SK-N-SH treated with all-trans-retinoic acid at 6 μM for 48 hours (cell line): ENCODE measurements around the gene GIMAP7.

Experiments used
- ARNTL ChIP-seq: fragments of 450-650 bp; formaldehyde crosslinking; IDR thresholded peaks from 2 replicates; pipeline ENCODE4 v1.5.0; 2020; ENCODE audit warnings: low read depth, mild to moderate bottlenecking, moderate library complexity, borderline replicate concordance
- BACH2 ChIP-seq: fragments of 250-450 bp; sonication (Bioruptor Pico); IDR thresholded peaks from 2 replicates; pipeline ENCODE4 v1.9.0; 2021; ENCODE audit warnings: mild to moderate bottlenecking, borderline replicate concordance
- ESRRG ChIP-seq: fragments of 250-450 bp; sonication (Bioruptor Pico); IDR thresholded peaks from 2 replicates; pipeline ENCODE4 v1.6.1; 2021; ENCODE audit warnings: mild to moderate bottlenecking
- OSR1 ChIP-seq: fragments of 250-450 bp; sonication (Bioruptor Pico); IDR thresholded peaks from 2 replicates; pipeline ENCODE4 v1.8.0; 2022; ENCODE audit warnings: moderate library complexity, mild to moderate bottlenecking, inconsistent platforms
- PPARA ChIP-seq: fragments of 250-450 bp; sonication (Bioruptor Pico); IDR thresholded peaks from 2 replicates; pipeline ENCODE4 v1.5.0; 2020; ENCODE audit warnings: mild to moderate bottlenecking, borderline replicate concordance
- RARB ChIP-seq: fragments of 250-450 bp; sonication (Bioruptor Pico); IDR thresholded peaks from 2 replicates; pipeline ENCODE4 v1.8.0; 2021; ENCODE audit warnings: mild to moderate bottlenecking, moderate library complexity
- TOX ChIP-seq: fragments of 250-450 bp; sonication (Bioruptor Pico); IDR thresholded peaks from 2 replicates; pipeline ENCODE4 v1.8.0; 2021; ENCODE audit warnings: mild to moderate bottlenecking, moderate library complexity, borderline replicate concordance
- ZC3H10 ChIP-seq: fragments of 250-450 bp; sonication (Bioruptor Pico); IDR thresholded peaks from 2 replicates; pipeline ENCODE4 v1.5.1; 2021; ENCODE audit warnings: mild to moderate bottlenecking, moderate library complexity
- ZFP3 ChIP-seq: fragments of 250-450 bp; sonication (Bioruptor Pico); IDR thresholded peaks from 2 replicates; pipeline ENCODE4 v1.5.0; 2020; ENCODE audit warnings: mild to moderate bottlenecking, moderate library complexity
- ZFP30 ChIP-seq: fragments of 450-650 bp; formaldehyde crosslinking; IDR thresholded peaks from 2 replicates; pipeline ENCODE4 v1.5.0; 2022; ENCODE audit warnings: mild to moderate bottlenecking, moderate library complexity
- ZNF565 ChIP-seq: fragments of 450-650 bp; formaldehyde crosslinking; conservative IDR thresholded peaks from 2 replicates; pipeline ENCODE4 v1.5.0; 2020; ENCODE audit warnings: low read depth, mild to moderate bottlenecking, moderate library complexity
- ZNF8 ChIP-seq: fragments of 450-650 bp; formaldehyde crosslinking; IDR thresholded peaks from 2 replicates; pipeline ENCODE4 v1.5.0; 2020; ENCODE audit warnings: mild to moderate bottlenecking, moderate library complexity

GRCh38 chr7:150568714-150569113 is 54.0 kb downstream of the GIMAP7 start:
- no peak for TF ChIP-seq BACH2 (CRISPR knock-in tag)
- TF ChIP-seq TOX (CRISPR knock-in tag) = no peak
- TF ChIP-seq ZC3H10 (CRISPR knock-in tag) = no peak
- TF ChIP-seq RARB (CRISPR knock-in tag) = no peak
- no peak for TF ChIP-seq ZNF565 (CRISPR knock-in tag)
- no peak for TF ChIP-seq ZFP3
- TF ChIP-seq PPARA (CRISPR knock-in tag) = no peak
- no peak for TF ChIP-seq ZNF8 (CRISPR knock-in tag)
- no peak for TF ChIP-seq OSR1 (CRISPR knock-in tag)
- no peak for TF ChIP-seq ESRRG (CRISPR knock-in tag)
- no peak for TF ChIP-seq ARNTL (CRISPR knock-in tag)
- no peak for TF ChIP-seq ZFP30
